Measurements from ENCODE around the gene EHD1.

The EHD1 gene

GRCh38 chr11:64893194-64894069 lies 15.0 kb upstream of the EHD1 start:
- DNase-seq (ENCODE audit: extremely low spot score) = no peak
- no peak for TF ChIP-seq CTCF (IDR thresholded peaks at IDR 0.05; ENCODE audit: control extremely low read depth, extremely low read depth, low read depth, missing control alignments)
- ChIA-PET POLR2A (no interaction called here), CTCF (interaction anchor here (0.7 to 31.5 kb wide), 15 partner anchors 8 to 228 kb away, joined by 3 to 1137 read pairs (median 3); partner anchors contain the start of genes CDC42BPG, EHD1, FAU and MEN1)

- no peak for DNase-seq (ENCODE audit: extremely low spot score)
- ChIA-PET CTCF (interaction anchor here (1.5 to 31.5 kb wide), 5 partner anchors 8 to 45 kb away, joined by 3 to 1137 read pairs (median 28); partner anchors contain the start of genes CDC42BPG and EHD1), POLR2A (interaction anchor here (0.9 kb wide), 1 partner anchor 16 kb away, joined by 3 read pairs; no protein-coding TSS in a partner anchor)
- TF ChIP-seq CTCF (IDR thresholded peaks at IDR 0.05; ENCODE audit: control extremely low read depth, extremely low read depth, low read depth, missing control alignments) = no peak
These were observed 14.4 kb upstream of the EHD1 start for GRCh38 chr11:64892838-64893193.

- TF ChIP-seq CTCF (IDR thresholded peaks at IDR 0.05; ENCODE audit: control extremely low read depth, extremely low read depth, low read depth, missing control alignments) = no peak
- no peak for DNase-seq (ENCODE audit: extremely low spot score)
- ChIA-PET POLR2A (interaction anchor here (0.9 kb wide), 1 partner anchor 15 kb away, joined by 3 read pairs; no protein-coding TSS in a partner anchor), CTCF (interaction anchor here (4.4 to 31.5 kb wide), 3 partner anchors 15 to 38 kb away, joined by 28 to 1137 read pairs (median 152); partner anchors contain the start of genes CDC42BPG and EHD1)
These were observed 14.0 kb upstream of the EHD1 start for GRCh38 chr11:64892411-64892831.

- ChIA-PET CTCF (interaction anchor here (1.7 to 31.5 kb wide), 4 partner anchors 11 to 37 kb away, joined by 3 to 1137 read pairs (median 90); partner anchors contain the start of genes CDC42BPG and EHD1), POLR2A (interaction anchor here (0.7 to 0.9 kb wide), 3 partner anchors 15 to 20 kb away, joined by 3 to 5 read pairs (median 4); no protein-coding TSS in a partner anchor)
- no peak for DNase-seq (ENCODE audit: extremely low spot score)
- TF ChIP-seq CTCF (IDR thresholded peaks at IDR 0.05; ENCODE audit: control extremely low read depth, extremely low read depth, low read depth, missing control alignments) = no peak
These were observed 13.5 kb upstream of the EHD1 start for GRCh38 chr11:64891880-64892279.

GRCh38 chr11:64891215-64891848 lies 12.9 kb upstream of the EHD1 start:
- DNase-seq (ENCODE audit: extremely low spot score) = no peak
- ChIA-PET CTCF (interaction anchor here (1.7 to 31.5 kb wide), 4 partner anchors 11 to 37 kb away, joined by 3 to 1137 read pairs (median 90); partner anchors contain the start of genes CDC42BPG and EHD1), POLR2A (interaction anchor here (0.7 kb wide), 2 partner anchors 16 to 21 kb away, joined by 4 to 5 read pairs; no protein-coding TSS in a partner anchor)
- no peak for TF ChIP-seq CTCF (IDR thresholded peaks at IDR 0.05; ENCODE audit: control extremely low read depth, extremely low read depth, low read depth, missing control alignments)

- POLR2A ChIA-PET = interaction anchor here (0.7 to 1.2 kb wide), 2 partner anchors 12 to 13 kb away, joined by 3 to 4 read pairs; partner anchors contain the start of gene EHD1
- no peak for DNase-seq (ENCODE audit: extremely low spot score)
- CTCF ChIA-PET = interaction anchor here (1.2 to 31.5 kb wide), 4 partner anchors 12 to 103 kb away, joined by 3 to 1137 read pairs (median 78); partner anchors contain the start of genes CDC42BPG and EHD1
- TF ChIP-seq CTCF (IDR thresholded peaks at IDR 0.05; ENCODE audit: control extremely low read depth, extremely low read depth, low read depth, missing control alignments) = no peak
These were observed 12.1 kb upstream of the EHD1 start for GRCh38 chr11:64890522-64890939.

Data from GM10248 (cell line).